ENCODE measurements around the gene C1QTNF2. TPM values are rescaled to one million over a fixed set of nuclear protein-coding genes. Genes with fewer than 3 reads are reported as not detected.

Gene C1QTNF2
- total and polyA plus RNA-seq, 2 of the 8 experiments (the other 6 are each of a cell fraction or from before 2014, with no cell fraction given) = 1.0 to 2.0 TPM

GRCh38 chr5:160354666-160355065, 15.8 kb downstream of the C1QTNF2 start (continued):
- TF ChIP-seq MAX (IDR thresholded peaks at IDR 0.05) (no peak), PHF8 (conservative IDR thresholded peaks at IDR 0.05; ENCODE audit: low read depth, low read length) (no peak), SP1 (IDR thresholded peaks at IDR 0.05; ENCODE audit: low read depth, low read length) (no peak)
